Naive thymus-derived CD4-positive, alpha-beta T cell (primary cell): Measurements from ENCODE around the gene SAMD1. TPM values are rescaled to one million over a fixed set of nuclear protein-coding genes. Genes with fewer than 3 reads are reported as not detected.

Experiments
- ATAC-seq: fragments of 150-1000 bp; cut with Tn5 transposase; 2 replicates; pipeline ENCODE4 v1.10.0; 2021; ENCODE audit warnings: mild to moderate bottlenecking, moderate library complexity
- CTCF ChIA-PET: fragments of 350-600 bp; sonication (Branson Sonifier 250); formaldehyde crosslinking; loops from one replicate; lab custom pipeline; 2021; ENCODE audit warnings: antibody characterized with exemption; lab: Charles Lee
- POLR2A ChIA-PET: fragments of 350-600 bp; sonication (Branson Sonifier 250); formaldehyde crosslinking; loops from one replicate; lab custom pipeline; 2021; ENCODE audit warnings: antibody characterized with exemption, inconsistent platforms; lab: Charles Lee
- DNase-seq, 9 donors: peaks; one replicate each; pipeline versions ENCODE4 v3.0.0 to v3.0.0-alpha.2; 2020 to 2022; ENCODE audit warnings: mixed read lengths in 1 of 9
- H3K27ac ChIP-seq: one replicate; pipeline ENCODE4 v1.7.0; 2013; ENCODE audit warnings: mild to moderate bottlenecking, low read depth, low read length, moderate library complexity
- H3K27me3 ChIP-seq, 2 donors: one replicate each; pipeline ENCODE4 v1.7.0; 2013; ENCODE audit warnings: low read length in 2 of 2, mild to moderate bottlenecking in 2 of 2, moderate library complexity in 2 of 2; ENCODE audit not compliant: control insufficient read depth in 2 of 2, insufficient read depth in 2 of 2
- H3K36me3 ChIP-seq, 3 experiments: 1 replicate in 2 of 3; 2 replicates in 1 of 3; pipeline ENCODE4 v1.7.0; 2013; ENCODE audit warnings: low read length in 3 of 3, mild to moderate bottlenecking in 3 of 3, moderate library complexity in 1 of 3; ENCODE audit not compliant: insufficient read depth in 3 of 3, control insufficient read depth in 2 of 3
- H3K4me1 ChIP-seq, 2 donors: one replicate each; pipeline ENCODE4 v1.7.0; 2013; ENCODE audit warnings: low read length in 2 of 2, mild to moderate bottlenecking in 2 of 2, moderate library complexity in 1 of 2; ENCODE audit not compliant: control insufficient read depth in 2 of 2, insufficient read depth in 2 of 2
- H3K4me3 ChIP-seq: 2 replicates; pipeline ENCODE4 v1.7.0; 2013; ENCODE audit warnings: mild to moderate bottlenecking, low read length
- H3K9me3 ChIP-seq, 3 experiments: 1 replicate in 2 of 3; 2 replicates in 1 of 3; pipeline ENCODE4 v1.7.0; 2013; ENCODE audit warnings: low read length in 3 of 3; ENCODE audit not compliant: control insufficient read depth in 2 of 3
- H3K27ac Mint-ChIP-seq, 9 donors: one replicate each; pipeline ENCODE4 v1.8.0; 2020 to 2022; ENCODE audit warnings: mixed read lengths in 9 of 9, mild to moderate bottlenecking in 8 of 9, moderate library complexity in 5 of 9, inconsistent platforms in 2 of 9
- H3K27me3 Mint-ChIP-seq, 5 donors: one replicate each; pipeline ENCODE4 v1.8.0; 2021 to 2022; ENCODE audit warnings: mixed read lengths in 5 of 5, mild to moderate bottlenecking in 1 of 5
- H3K36me3 Mint-ChIP-seq, 5 donors: one replicate each; pipeline ENCODE4 v1.8.0; 2020 to 2022; ENCODE audit warnings: mixed read lengths in 5 of 5, mild to moderate bottlenecking in 3 of 5, inconsistent platforms in 1 of 5
- H3K4me1 Mint-ChIP-seq, 7 donors: one replicate each; pipeline ENCODE4 v1.8.0; 2020 to 2022; ENCODE audit warnings: mixed read lengths in 7 of 7, mild to moderate bottlenecking in 3 of 7, inconsistent platforms in 1 of 7
- H3K4me3 Mint-ChIP-seq, 10 donors: one replicate each; pipeline ENCODE4 v1.8.0; 2020 to 2022; ENCODE audit warnings: mild to moderate bottlenecking in 10 of 10, mixed read lengths in 10 of 10, moderate library complexity in 6 of 10, inconsistent platforms in 2 of 10
- H3K9me3 Mint-ChIP-seq, 11 donors: one replicate each; pipeline ENCODE4 v1.8.0; 2020 to 2022; ENCODE audit warnings: mixed read lengths in 11 of 11, mild to moderate bottlenecking in 4 of 11, inconsistent platforms in 1 of 11, moderate library complexity in 1 of 11
- intact Hi-C, 2 donors: fragments of 100-400 bp; cut with micrococcal nuclease; formaldehyde crosslinking; loops; one replicate each; pipeline ENCODE4 v1.15.1; 2023
- polyA plus RNA-seq, 2 donors: library from polyadenylated mRNA; unstranded; fragments of 300-500 nt; fragmentation: Illumina TruSeq; gene quantifications; one replicate each; pipeline ENCODE4 v1.2.3, GENCODE V29; 2021
- total RNA-seq, 6 experiments: library from RNA in 5 of 6; stranded (reverse) in 5 of 6; gene quantifications; 1 replicate in 5 of 6; 2 replicates in 1 of 6; pipeline ENCODE4 v1.2.3 and lab custom pipeline; 2021 to 2026

The SAMD1 gene
- total and polyA plus RNA-seq, 7 experiments from 2014 or later = 3.0 to 87.3 (median 48.2) TPM

DNA sequence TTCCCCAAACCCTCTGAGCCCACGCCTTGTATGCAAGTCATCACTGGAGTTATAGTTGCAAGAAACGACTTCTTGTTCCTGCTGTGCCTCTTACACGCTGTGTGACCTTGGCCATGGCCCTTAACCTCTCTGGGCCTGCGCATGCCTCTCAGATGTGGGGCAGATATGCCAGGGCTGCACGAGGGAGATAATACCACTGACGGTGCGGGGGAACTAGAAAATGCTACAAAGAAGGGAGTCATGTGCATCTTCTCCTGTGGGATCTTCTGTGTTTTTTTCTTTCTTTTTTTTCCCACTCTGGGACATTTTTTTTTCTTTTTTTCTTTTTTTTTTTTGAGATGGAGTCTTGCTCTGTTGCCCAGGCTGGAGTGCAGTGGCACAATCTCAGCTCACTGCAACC is 4.3 kb upstream of the SAMD1 start:
- no peak overlapping the region for H3K27ac ChIP-seq
- DNase-seq = no peak
- peaks cover 0 to 23% (median 0%) of the 10 kb centered on the region in 3 experiments for H3K36me3 ChIP-seq
- CTCF ChIA-PET = no interaction called here
- Mint-ChIP-seq H3K36me3 (peaks cover 4 to 25% (median 10%) of the 10 kb centered on the region in 5 donors), H3K4me3 (peak overlapping the region in 2 of 10 donors; percentile 1 to 10), H3K4me1 (peaks cover 7 to 16% (median 12%) of the 10 kb centered on the region in 7 donors), H3K9me3 (peaks cover 0 to 13% (median 3%) of the 10 kb centered on the region in 11 donors), H3K27me3 (no peaks in the 10 kb centered on the region), H3K27ac (peak overlapping the region in 7 of 9 donors; percentile 10 to 81 (median 46))
- no peaks in the 10 kb centered on the region for H3K27me3 ChIP-seq
- no peak overlapping the region for H3K4me3 ChIP-seq
- peaks cover 8% of the 10 kb centered on the region in 2 donors for H3K4me1 ChIP-seq
- ATAC-seq = no peak
- intact Hi-C loops = no loop called here
- POLR2A ChIA-PET = interaction anchor here (0.7 to 1.2 kb wide), 6 partner anchors 11 to 422 kb away, joined by 3 to 5 read pairs (median 4); partner anchors contain the start of gene ASF1B
- H3K9me3 ChIP-seq = peaks cover 0 to 8% (median 0%) of the 10 kb centered on the region in 3 experiments

DNA sequence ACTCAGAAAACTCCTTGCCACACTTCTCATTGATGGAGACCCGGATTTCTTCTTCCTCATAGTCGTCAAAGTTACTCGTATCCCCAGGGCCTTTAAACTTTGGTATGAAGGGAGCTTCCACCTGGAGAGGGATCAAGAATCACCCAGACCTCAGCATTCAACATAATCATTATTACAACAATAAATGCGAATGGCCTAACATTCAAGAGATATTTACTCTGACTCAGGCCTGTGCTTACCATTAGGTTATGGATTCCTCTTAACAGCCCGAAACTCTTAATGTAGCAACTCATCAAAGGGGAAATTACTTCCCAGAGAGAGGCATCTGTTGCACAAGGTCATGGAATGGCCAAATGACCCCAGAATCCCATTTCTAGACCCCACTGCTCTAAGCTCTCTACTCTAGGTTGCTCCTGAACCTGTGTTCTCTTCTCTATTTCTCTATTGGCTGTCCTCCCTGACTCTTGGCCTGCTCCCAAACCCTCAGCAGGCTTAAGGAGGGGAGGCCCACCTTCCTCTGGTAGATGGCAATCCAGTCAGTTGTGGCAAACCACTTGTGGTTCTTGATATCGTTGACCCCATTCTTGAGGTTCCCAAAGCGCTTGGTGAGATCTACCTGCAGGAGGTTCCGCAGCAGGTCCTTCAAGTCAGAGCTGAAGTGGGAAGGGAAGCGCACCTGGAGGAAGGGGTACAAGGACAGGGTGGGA is 2.7 kb upstream of the SAMD1 start:
- Histone ChIP-seq H3K27ac (no peak overlapping the region), H3K4me3 (no peak overlapping the region), H3K9me3 (peaks cover 0 to 8% (median 0%) of the 10 kb centered on the region in 3 experiments), H3K36me3 (peaks cover 0 to 30% (median 0%) of the 10 kb centered on the region in 3 experiments), H3K4me1 (peaks cover 8 to 10% of the 10 kb centered on the region in 2 donors), H3K27me3 (no peaks in the 10 kb centered on the region)
- peaks cover 13 to 21% (median 18%) of the 10 kb centered on the region in 7 donors for H3K4me1 Mint-ChIP-seq
- H3K27me3 Mint-ChIP-seq = no peaks in the 10 kb centered on the region
- H3K27ac Mint-ChIP-seq = peak overlapping the region in 6 of 9 donors; percentile 53 to 87 (median 66)
- peak overlapping the region in 9 of 10 donors; percentile 36 to 72 (median 49) for H3K4me3 Mint-ChIP-seq
- ChIA-PET CTCF (interaction anchor here (0.5 to 1.1 kb wide), 3 partner anchors 19 to 101 kb away, joined by 3 to 6 read pairs (median 3); partner anchors contain the start of gene ASF1B), POLR2A (interaction anchor here (0.7 to 2.0 kb wide), 2 partner anchors 18 to 43 kb away, joined by 4 to 7 read pairs; partner anchors contain the start of gene ASF1B)
- H3K36me3 Mint-ChIP-seq = peaks cover 7 to 29% (median 13%) of the 10 kb centered on the region in 5 donors
- H3K9me3 Mint-ChIP-seq = peaks cover 0 to 13% (median 3%) of the 10 kb centered on the region in 11 donors
- intact Hi-C loops = no loop called here
- ATAC-seq (no peak), DNase-seq (no peak)

DNA sequence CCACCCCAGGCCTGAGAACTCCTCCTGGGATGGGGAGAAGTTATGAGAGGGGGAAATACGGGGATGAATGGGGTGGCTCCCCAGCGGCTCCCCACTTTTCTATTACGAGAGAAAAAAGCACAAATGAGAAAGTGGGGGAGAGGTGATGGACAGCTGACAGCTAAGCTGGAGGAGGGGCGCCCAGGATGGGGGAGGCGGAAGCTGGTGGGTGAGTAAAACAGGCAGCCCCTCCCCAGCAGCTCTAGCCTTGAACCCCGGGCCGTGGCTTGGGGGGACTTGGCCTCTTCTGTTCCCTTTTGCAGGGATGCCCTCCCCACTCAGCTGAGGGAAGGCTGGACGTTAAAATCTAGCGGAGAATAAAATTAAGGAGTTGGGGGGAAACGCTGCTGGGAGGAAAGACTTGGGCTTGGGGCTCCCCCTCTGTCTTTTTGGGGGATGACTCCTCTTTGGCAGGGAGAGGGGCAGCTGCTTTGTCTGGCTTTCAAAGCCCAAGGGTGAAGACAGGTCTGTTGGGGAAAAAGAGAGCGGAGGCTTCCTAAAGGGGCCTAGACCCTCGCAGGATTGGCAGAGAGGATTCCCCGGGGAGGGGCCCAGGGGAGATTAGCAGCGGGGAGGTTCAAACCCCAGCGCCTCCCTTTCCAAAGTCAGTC is 1.4 kb upstream of the SAMD1 start:
- Mint-ChIP-seq H3K27me3 (no peaks in the 10 kb centered on the region), H3K4me3 (peak overlapping the region; percentile 81 to 100 (median 98)), H3K9me3 (peaks cover 0 to 13% (median 3%) of the 10 kb centered on the region in 11 donors), H3K36me3 (peaks cover 7 to 31% (median 10%) of the 10 kb centered on the region in 5 donors), H3K4me1 (peaks cover 13 to 21% (median 18%) of the 10 kb centered on the region in 7 donors), H3K27ac (peak overlapping the region; percentile 89 to 100 (median 98))
- H3K27me3 ChIP-seq = no peaks in the 10 kb centered on the region
- H3K36me3 ChIP-seq = peaks cover 0 to 22% (median 0%) of the 10 kb centered on the region in 3 experiments
- CTCF ChIA-PET = interaction anchor here (0.5 to 1.4 kb wide), 5 partner anchors 24 to 231 kb away, joined by 3 to 7 read pairs (median 3); partner anchors contain the start of gene ASF1B
- POLR2A ChIA-PET = interaction anchor here (0.8 to 2.0 kb wide), 13 partner anchors 10 to 211 kb away, joined by 3 to 11 read pairs (median 4); partner anchors contain the start of genes ASF1B, IL27RA and PRKACA
- H3K4me1 ChIP-seq = peaks cover 8 to 10% of the 10 kb centered on the region in 2 donors
- peak overlapping the region; percentile 89 for H3K27ac ChIP-seq
- peak overlapping the region; percentile 99 for H3K4me3 ChIP-seq
- H3K9me3 ChIP-seq = peaks cover 0 to 8% (median 0%) of the 10 kb centered on the region in 3 experiments
- intact Hi-C loops = loop anchor here (1.0 to 2.0 kb wide), 7 partner anchors 11 to 481 kb away; partner anchors contain the start of genes PRKACA (in 2 of the 2), ASF1B (in 1 of the 2), MISP3 (in 1 of the 2) and NDUFB7 (in 1 of the 2)
- peak in 1 of 9 donors; percentile 62 for DNase-seq
- ATAC-seq = peak; percentile 4

DNA sequence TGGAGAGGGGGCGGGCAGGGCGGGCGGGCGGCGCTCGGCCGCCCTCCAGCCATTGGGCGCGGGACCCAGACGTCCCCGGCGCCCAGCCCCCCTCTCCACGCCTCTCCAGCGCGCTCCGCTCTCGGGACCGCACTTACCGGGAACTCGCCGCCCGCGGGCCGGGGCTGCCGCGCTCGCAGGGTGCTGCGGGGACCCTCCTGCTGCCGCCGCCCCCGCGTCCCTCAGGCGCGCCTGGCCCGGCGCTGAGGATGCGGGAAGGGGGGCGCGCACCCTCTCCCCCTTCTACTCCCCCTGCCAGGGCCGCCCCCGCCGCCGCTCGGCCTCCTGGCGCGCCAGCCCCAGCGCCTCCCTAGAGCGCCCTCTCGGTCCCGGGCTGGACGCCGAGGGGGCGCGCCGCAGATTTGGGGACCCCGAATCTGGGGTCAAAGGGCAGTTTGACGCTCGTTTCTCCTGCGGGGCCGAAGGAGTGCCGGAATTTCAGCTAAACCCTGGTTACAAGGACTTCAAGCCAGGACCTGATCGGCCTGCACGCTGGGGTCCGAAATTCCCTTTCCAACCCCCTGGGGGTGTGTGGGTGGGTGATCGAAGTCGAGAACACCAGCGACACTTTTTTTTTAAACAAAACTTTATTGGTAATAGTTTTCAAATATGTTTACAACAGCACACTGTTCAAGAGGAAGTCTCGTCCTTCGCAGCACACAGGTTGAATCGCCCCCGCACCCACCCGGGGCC is 696 bp upstream of the SAMD1 start:
- intact Hi-C loops = loop anchor here (1.0 to 2.0 kb wide), 7 partner anchors 10 to 482 kb away; partner anchors contain the start of genes PRKACA (in 2 of the 2), ASF1B (in 1 of the 2), MISP3 (in 1 of the 2) and NDUFB7 (in 1 of the 2)
- DNase-seq (peak; percentile 56 to 89 (median 84)), ATAC-seq (peak; percentile 71)
- peak overlapping the region; percentile 89 for H3K27ac ChIP-seq
- H3K36me3 Mint-ChIP-seq = peaks cover 4 to 28% (median 7%) of the 10 kb centered on the region in 5 donors
- H3K4me3 ChIP-seq = peak overlapping the region; percentile 99
- peak overlapping the region; percentile 89 to 100 (median 98) for H3K27ac Mint-ChIP-seq
- peaks cover 13 to 21% (median 18%) of the 10 kb centered on the region in 7 donors for H3K4me1 Mint-ChIP-seq
- H3K4me3 Mint-ChIP-seq = peak overlapping the region; percentile 81 to 100 (median 98)
- peaks cover 0 to 16% (median 0%) of the 10 kb centered on the region in 3 experiments for H3K36me3 ChIP-seq
- H3K27me3 Mint-ChIP-seq = no peaks in the 10 kb centered on the region
- no peaks in the 10 kb centered on the region for H3K27me3 ChIP-seq
- peaks cover 0 to 13% (median 3%) of the 10 kb centered on the region in 11 donors for H3K9me3 Mint-ChIP-seq
- peaks cover 8 to 10% of the 10 kb centered on the region in 2 donors for H3K4me1 ChIP-seq
- H3K9me3 ChIP-seq = peaks cover 0 to 8% (median 0%) of the 10 kb centered on the region in 3 experiments
- CTCF ChIA-PET = interaction anchor here (0.5 to 1.4 kb wide), 5 partner anchors 25 to 230 kb away, joined by 3 to 7 read pairs (median 3); partner anchors contain the start of gene ASF1B
- POLR2A ChIA-PET = interaction anchor here (0.8 to 2.0 kb wide), 13 partner anchors 9 to 210 kb away, joined by 3 to 11 read pairs (median 4); partner anchors contain the start of genes ASF1B, IL27RA and PRKACA

DNA sequence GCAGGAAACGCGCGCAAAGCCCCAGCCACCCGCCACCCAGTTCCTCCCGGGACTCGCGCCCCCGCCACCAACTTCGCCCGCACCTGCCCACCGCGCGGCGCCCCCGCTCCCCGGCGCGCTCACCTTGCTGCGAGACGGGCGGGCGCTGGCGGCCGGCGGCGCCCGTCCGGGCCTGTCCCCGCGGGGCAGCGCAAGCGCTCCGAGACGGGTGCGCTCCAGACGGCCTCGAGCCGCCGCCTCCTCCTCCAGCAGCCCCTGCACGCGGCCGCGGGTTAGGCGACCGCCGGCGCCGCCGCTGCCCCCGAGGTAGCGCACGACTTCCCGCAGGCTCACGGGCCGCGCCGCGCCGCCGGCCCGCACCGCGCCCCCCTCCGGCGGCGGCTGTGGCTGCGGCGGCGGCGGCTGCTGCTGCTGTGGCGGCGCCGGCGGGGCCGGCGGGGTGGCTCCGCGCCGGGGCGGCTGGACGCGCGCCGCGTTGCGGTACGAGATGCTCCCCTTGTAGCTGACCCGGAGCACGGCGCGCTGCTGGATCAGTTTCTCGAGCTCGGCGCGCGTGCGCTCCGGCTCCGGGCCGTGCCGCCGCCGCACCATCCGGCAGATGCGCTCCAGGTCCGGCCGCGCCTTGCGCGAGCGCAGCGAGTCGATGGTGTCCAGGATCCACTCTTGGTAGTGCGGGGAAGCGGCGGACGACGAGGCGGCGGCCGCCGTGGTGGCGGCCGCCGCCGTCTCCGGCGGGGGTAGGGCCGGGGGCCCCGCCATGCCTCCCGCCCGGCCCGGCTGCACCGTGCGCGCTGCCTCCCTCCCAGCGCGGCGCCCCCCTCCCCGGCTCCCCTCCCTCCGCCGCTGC is 666 bp downstream of the SAMD1 start:
- Histone ChIP-seq H3K27ac (peak overlapping the region; percentile 60), H3K9me3 (peaks cover 0 to 8% (median 0%) of the 10 kb centered on the region in 3 experiments), H3K36me3 (peaks cover 0 to 14% (median 0%) of the 10 kb centered on the region in 3 experiments), H3K4me1 (peaks cover 8 to 10% of the 10 kb centered on the region in 2 donors), H3K4me3 (no peak overlapping the region), H3K27me3 (no peaks in the 10 kb centered on the region)
- ChIA-PET CTCF (interaction anchor here (1.0 kb wide), 1 partner anchor 8 kb away, joined by 6 read pairs; no protein-coding TSS in a partner anchor), POLR2A (interaction anchor here (0.6 to 2.1 kb wide), 7 partner anchors 8 to 319 kb away, joined by 3 to 9 read pairs (median 4); partner anchors contain the start of genes ASF1B, IL27RA and PRKACA)
- H3K9me3 Mint-ChIP-seq = peaks cover 0 to 13% (median 3%) of the 10 kb centered on the region in 11 donors
- peak overlapping the region; percentile 71 to 97 (median 82) for H3K4me3 Mint-ChIP-seq
- ATAC-seq = peak; percentile 17
- peak in 8 of 9 donors; percentile 27 to 58 (median 38) for DNase-seq
- intact Hi-C loops = loop anchor here (1.0 to 10.0 kb wide), 8 partner anchors 9 to 483 kb away; partner anchors contain the start of genes ASF1B (in 1 of the 2), C19orf53 (in 1 of the 2), DCAF15 (in 1 of the 2) and MISP3 (in 1 of the 2)
- H3K4me1 Mint-ChIP-seq = peaks cover 13 to 21% (median 18%) of the 10 kb centered on the region in 7 donors
- peaks cover 4 to 28% (median 7%) of the 10 kb centered on the region in 5 donors for H3K36me3 Mint-ChIP-seq
- no peaks in the 10 kb centered on the region for H3K27me3 Mint-ChIP-seq
- H3K27ac Mint-ChIP-seq = peak overlapping the region; percentile 44 to 95 (median 86)
